HG03066 (cell line): ENCODE data around the gene PAIP1.
"Not testable (repeated sequence)": the region's sequence is repeated elsewhere in the genome, so short reads cannot be mapped to it uniquely, and the experiment has no call there.

ENCODE experiments used
- ATAC-seq: cut with Tn5 transposase; IDR thresholded peaks from one replicate; pipeline ENCODE4 v1.9.1; 2021; ENCODE audit warnings: low read depth; ENCODE audit not compliant: unreplicated experiment

Gene PAIP1

DNA sequence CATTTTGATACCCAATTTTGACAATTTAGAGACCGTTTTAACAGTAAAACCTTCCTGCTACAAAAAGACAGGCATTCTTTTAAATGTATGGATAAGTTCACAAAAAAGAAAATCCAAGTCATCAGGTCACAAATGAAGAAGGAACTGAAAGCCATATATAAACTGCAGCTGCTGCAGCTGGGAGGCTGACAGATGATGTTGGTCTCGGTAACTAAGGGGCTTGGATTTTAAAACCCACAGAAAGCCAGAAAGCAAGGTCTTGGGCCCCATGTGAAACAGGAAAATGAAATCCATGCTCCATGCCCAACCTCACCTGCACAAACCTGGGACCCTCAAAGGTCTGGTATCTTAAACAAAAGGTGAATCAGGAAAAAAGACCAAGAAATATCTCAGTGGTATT, 26.2 kb downstream of the PAIP1 start:
- no peak for ATAC-seq

- no peak for ATAC-seq
Measured at GRCh38 chr5:43523662-43524072, 33.2 kb downstream of the PAIP1 start.

DNA sequence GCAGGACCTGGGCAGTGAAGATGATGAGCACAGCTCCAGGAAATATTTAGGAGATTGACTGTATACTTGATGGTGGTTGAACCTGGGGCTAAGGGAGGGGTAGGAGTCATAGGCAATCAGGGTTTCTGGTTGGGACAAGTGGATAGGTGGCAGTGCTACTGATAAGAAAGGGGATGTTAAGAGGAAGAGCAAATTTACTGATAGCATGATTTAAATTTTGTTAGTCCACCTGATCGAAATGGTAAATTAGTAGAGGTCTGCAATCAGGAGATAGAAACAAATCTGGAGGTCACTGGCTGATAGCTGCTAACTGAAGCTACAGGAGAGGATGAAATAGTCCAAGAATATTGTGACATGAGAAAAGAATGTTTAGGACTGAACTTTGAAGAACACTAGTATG, 36.3 kb downstream of the PAIP1 start:
- ATAC-seq = no peak

GRCh38 chr5:43515678-43516048, 41.2 kb downstream of the PAIP1 start:
- ATAC-seq = no peak

DNA sequence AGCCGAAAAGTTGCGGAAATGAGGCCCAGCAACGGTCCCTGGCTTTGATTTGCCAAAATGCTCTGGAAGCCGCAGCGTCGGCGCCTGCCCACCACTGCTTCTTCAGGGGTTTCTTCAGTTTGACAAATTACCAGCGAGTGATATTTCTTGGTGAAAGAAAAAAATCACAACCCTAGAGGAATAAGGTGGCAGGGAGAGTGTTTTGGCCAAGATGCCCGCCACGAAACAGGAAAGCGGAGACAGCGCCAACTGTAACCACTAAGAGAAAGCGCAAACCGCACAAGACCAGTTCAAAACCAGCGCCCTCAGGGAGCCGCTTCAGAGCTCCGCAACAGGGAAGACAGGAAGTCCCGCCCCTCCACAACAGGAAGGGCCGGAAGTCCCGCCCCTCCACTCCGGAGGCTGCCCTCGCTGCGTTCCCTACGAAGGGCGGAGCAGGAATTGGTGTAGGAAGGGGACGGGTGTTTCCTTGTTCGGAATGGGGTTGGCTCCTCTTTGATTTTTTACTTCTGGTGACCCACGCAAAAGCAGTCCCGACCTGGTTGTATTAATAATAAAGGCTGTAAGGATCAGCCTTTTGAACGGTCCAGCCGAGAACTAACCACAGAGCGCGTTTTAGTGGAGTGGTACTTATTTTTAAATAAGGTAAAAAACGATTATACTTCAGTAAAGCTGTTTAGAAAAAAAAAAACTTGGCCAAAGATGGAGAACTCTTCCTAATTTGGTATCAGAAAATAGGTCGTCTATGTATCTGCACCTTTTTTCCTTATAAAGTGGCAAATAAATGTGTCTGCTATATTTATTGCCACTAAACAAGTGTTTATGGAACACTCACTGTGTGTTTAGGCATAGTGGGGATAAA, 41.8 kb downstream of the PAIP1 start, which contains the start of gene C5orf34:
C5orf34 (minus strand) TSS at position 333 of the 862 bp plus-strand sequence. CDS start 5,809 bp downstream, outside the sequence.
- ATAC-seq = peak; percentile 98

DNA sequence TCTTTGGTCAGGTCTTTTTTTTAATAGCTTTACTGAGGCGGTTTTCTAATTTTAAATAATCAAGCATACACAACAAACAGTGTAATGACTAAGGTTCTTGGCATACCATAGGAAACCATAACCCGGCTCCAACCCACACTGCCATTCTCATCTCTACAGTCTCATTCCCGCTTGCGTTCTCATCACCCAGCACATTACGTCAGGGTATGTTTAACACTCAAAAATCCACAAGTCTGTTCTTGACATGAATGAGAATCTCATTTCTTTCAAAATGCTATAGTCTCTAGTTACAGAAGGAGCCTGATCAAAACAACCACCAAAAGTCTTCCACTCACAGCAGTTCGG, 42.4 kb downstream of the PAIP1 start:
- peak; percentile 26 for ATAC-seq

- no peak for ATAC-seq
Measured at GRCh38 chr5:43514025-43514424, 42.9 kb downstream of the PAIP1 start.

- not testable (repeated sequence) for ATAC-seq
Measured at GRCh38 chr5:43511062-43511461, 45.8 kb downstream of the PAIP1 start.

GRCh38 chr5:43498581-43498980, 58.3 kb downstream of the PAIP1 start:
- ATAC-seq = no peak

DNA sequence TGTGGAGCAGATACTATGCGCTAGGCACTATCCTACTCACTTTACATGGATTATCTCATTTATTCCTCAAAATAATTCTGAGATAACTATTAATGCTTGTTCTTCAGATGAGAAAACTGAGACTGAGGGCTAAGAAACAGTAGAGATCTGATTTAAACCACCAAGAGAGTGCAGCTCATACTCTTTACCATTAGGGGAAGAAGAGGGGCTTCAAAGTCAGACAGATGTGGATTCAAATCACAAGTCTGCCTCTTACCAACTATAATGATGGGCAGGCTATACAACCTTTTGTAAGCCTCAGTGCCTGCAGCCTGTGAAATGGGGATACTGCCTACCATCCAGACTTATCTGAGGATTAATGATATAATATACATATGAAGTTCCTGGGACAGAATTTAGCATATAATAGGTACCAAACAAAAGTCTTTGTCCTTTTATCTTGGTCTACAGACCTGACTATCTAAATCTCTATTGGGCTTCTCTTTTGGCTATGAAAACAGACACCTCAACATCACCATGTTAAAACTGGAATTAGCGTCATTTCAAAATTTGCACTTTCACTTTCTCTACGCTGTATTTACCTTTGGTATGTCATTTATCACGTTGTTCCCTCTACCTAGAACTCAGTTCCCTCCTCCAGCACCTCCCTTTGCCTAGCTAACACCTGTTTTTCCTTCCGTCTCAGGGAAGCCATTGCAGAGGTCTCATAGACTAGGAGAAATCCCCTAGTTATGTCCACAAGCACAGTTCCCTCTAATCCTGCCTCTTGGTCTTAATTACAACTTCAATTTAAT, 59.4 kb downstream of the PAIP1 start:
- no peak for ATAC-seq

- no peak for ATAC-seq
Measured at GRCh38 chr5:43491326-43491725, 65.6 kb downstream of the PAIP1 start.

DNA sequence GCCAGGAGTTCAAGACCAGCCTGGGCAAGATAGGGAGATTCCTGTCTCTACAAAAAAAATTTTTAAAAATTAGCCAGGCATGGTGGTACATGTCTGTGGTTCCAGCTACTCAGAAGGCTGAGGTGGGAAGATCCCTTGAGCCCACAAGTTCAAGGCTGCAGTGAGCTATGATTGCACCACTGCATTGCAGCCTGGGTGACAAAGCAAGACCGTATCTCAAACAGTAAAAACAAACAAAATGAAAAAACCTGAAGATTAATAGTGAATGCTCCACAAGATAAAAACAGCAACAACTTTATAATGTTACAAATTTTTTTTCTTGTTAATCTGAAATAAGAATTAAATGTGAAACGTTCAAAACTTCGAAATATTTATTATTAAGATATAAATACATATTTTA, 70.5 kb downstream of the PAIP1 start:
- ATAC-seq = no peak

GRCh38 chr5:43485406-43485805, 71.5 kb downstream of the PAIP1 start:
- no peak for ATAC-seq

- peak; percentile 76 for ATAC-seq
Measured at GRCh38 chr5:43484106-43484849, 72.6 kb downstream of the PAIP1 start.

- peak; percentile 82 for ATAC-seq
Measured at GRCh38 chr5:43483298-43484105, 73.4 kb downstream of the PAIP1 start, which contains the start of gene TMEM267. TMEM267 (minus strand) TSS chr5:43483865; CDS start chr5:43453969, 29,896 bp downstream.

DNA sequence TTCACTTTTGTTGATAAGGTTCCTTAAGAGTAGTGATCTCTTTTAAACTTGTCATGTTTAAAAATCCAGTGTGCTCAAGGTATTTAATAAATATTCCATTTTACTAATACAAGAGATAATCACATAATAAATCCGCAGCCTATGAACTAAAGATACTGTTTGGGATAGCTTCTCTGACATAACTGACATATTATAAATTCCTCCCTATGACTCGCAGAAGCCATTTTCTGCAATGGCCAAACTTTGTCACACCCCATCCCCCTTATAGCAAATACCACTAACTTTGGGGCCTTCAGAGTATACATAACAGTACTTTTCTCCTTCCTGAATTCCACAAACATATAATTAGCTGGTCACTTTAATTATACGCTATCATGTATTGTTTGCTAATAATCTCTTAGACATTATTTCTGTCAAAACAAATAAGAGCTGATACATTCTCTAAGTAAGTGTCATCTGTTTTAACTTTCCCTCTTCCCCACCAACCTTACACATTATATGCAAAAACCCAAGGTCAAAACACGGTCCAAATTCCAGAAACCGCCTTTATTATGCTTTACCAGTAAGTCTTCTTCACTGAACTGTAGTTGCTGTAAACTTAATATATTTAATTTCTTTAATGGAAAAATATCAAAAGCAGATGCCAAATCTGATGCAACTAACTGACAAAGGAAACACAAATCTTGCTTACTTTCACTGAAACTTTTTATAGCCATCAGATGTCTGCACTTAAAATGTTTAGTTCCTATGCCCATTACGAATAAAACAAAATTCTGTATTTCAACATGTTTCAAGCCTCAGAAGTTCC, 74.2 kb downstream of the PAIP1 start:
- no peak for ATAC-seq
